ENCODE results near the gene JUN.

Gene JUN

GRCh38 chr1:58799650-58800049 is 15.8 kb upstream of the JUN start:
- Histone ChIP-seq H3K9me3 (ENCODE audit: insufficient read depth, low read length) (no peaks in the 10 kb centered on the region), H3K4me3 (ENCODE audit: insufficient read depth, low read length, poor library complexity, severe bottlenecking) (no peak overlapping the region), H3K4me2 (ENCODE audit: low read depth, low read length, poor library complexity, severe bottlenecking) (no peak overlapping the region), H3K9me2 (replicated peaks; ENCODE audit: insufficient read depth, low read length) (no peaks in the 10 kb centered on the region), H4K20me1 (ENCODE audit: low read depth, low read length) (no peaks in the 10 kb centered on the region), H3K27ac (ENCODE audit: low read depth, low read length) (no peak overlapping the region), H3F3A (ENCODE audit: insufficient read depth) (no peaks in the 10 kb centered on the region), H3K27me3 (ENCODE audit: low read length) (no peaks in the 10 kb centered on the region), H3K9ac (ENCODE audit: low read length) (no peak overlapping the region), H3K79me2 (ENCODE audit: insufficient read depth, low read length) (no peaks in the 10 kb centered on the region), H2AFZ (ENCODE audit: low read depth, low read length, severe bottlenecking) (no peak overlapping the region), H3K36me3 (ENCODE audit: low read length) (no peaks in the 10 kb centered on the region)
- no peak for TF ChIP-seq EZH2phosphoT487 (conservative IDR thresholded peaks at IDR 0.05; ENCODE audit: low read length)
- TF ChIP-seq, protein P1, sequence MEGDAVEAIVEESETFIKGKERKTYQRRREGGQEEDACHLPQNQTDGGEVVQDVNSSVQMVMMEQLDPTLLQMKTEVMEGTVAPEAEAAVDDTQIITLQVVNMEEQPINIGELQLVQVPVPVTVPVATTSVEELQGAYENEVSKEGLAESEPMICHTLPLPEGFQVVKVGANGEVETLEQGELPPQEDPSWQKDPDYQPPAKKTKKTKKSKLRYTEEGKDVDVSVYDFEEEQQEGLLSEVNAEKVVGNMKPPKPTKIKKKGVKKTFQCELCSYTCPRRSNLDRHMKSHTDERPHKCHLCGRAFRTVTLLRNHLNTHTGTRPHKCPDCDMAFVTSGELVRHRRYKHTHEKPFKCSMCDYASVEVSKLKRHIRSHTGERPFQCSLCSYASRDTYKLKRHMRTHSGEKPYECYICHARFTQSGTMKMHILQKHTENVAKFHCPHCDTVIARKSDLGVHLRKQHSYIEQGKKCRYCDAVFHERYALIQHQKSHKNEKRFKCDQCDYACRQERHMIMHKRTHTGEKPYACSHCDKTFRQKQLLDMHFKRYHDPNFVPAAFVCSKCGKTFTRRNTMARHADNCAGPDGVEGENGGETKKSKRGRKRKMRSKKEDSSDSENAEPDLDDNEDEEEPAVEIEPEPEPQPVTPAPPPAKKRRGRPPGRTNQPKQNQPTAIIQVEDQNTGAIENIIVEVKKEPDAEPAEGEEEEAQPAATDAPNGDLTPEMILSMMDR (IDR thresholded peaks at IDR 0.05; ENCODE audit: insufficient read depth, low read length, poor library complexity, severe bottlenecking), result no peak

DNA sequence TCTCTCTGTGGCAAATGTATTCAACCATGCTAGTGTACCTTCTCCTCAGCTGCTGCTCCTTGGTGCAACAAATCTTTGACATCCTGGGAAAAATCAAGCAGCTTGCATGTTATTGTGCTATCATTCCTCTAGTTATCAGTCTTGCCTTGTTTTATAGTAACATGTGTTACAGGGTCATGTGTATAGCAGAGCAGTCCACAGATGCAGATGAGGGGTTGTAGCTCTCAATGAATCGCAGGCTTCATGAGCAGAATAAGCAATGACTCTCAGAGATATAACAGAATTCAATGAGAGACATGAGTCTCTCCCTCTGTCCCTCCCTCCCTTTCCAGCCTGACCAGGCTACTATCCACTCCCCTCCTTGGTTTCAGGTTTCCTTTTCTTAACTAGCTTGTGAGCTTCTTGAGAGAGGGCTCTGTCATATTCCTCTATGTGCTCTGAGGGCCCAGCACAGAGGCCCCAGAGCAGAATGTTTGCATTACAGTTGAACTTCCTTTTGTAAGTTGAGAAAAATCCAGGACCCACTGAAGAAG is 15.1 kb upstream of the JUN start:
- H3K36me3 ChIP-seq (ENCODE audit: low read length), result no peaks in the 10 kb centered on the region
- no peak overlapping the region for H3K4me3 ChIP-seq (ENCODE audit: insufficient read depth, low read length, poor library complexity, severe bottlenecking)
- H4K20me1 ChIP-seq (ENCODE audit: low read depth, low read length), result no peaks in the 10 kb centered on the region
- no peaks in the 10 kb centered on the region for H3K9me3 ChIP-seq (ENCODE audit: insufficient read depth, low read length)
- no peak overlapping the region for H3K9ac ChIP-seq (ENCODE audit: low read length)
- no peaks in the 10 kb centered on the region for H3F3A ChIP-seq (ENCODE audit: insufficient read depth)
- H3K9me2 ChIP-seq (replicated peaks; ENCODE audit: insufficient read depth, low read length), result no peaks in the 10 kb centered on the region
- no peak overlapping the region for H3K4me2 ChIP-seq (ENCODE audit: low read depth, low read length, poor library complexity, severe bottlenecking)
- H2AFZ ChIP-seq (ENCODE audit: low read depth, low read length, severe bottlenecking), result no peak overlapping the region
- no peaks in the 10 kb centered on the region for H3K79me2 ChIP-seq (ENCODE audit: insufficient read depth, low read length)
- no peaks in the 10 kb centered on the region for H3K27me3 ChIP-seq (ENCODE audit: low read length)
- H3K27ac ChIP-seq (ENCODE audit: low read depth, low read length), result no peak overlapping the region
- no peak for TF ChIP-seq EZH2phosphoT487 (conservative IDR thresholded peaks at IDR 0.05; ENCODE audit: low read length)
- TF ChIP-seq, protein P1 (IDR thresholded peaks at IDR 0.05; ENCODE audit: insufficient read depth, low read length, poor library complexity, severe bottlenecking), result no peak

DNA sequence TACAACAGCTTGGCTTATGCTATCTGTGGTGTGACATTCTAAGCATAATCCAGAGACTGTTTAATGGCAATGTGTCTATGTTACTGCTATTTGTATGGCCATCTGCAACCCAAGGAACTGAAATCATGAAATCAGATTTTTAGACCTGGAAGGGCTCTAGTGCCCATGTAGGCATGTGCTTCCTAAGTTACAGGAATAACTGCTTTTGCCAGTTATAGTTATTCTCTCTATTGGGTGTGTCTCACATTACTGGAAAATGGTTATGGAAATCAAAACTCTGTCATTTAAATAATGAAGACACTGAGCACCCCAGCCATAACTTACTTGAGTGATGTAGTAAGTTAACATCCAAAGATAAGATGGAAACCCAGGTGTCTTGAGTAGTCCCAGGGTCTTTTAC is 12.6 kb upstream of the JUN start:
- no peaks in the 10 kb centered on the region for H3K36me3 ChIP-seq (ENCODE audit: low read length)
- no peak overlapping the region for H3K4me3 ChIP-seq (ENCODE audit: insufficient read depth, low read length, poor library complexity, severe bottlenecking)
- H3F3A ChIP-seq (ENCODE audit: insufficient read depth), result no peaks in the 10 kb centered on the region
- TF ChIP-seq EZH2phosphoT487 (conservative IDR thresholded peaks at IDR 0.05; ENCODE audit: low read length), result no peak
- TF ChIP-seq, protein P1 (IDR thresholded peaks at IDR 0.05; ENCODE audit: insufficient read depth, low read length, poor library complexity, severe bottlenecking), result no peak
- H3K9me3 ChIP-seq (ENCODE audit: insufficient read depth, low read length), result no peaks in the 10 kb centered on the region
- H2AFZ ChIP-seq (ENCODE audit: low read depth, low read length, severe bottlenecking), result no peak overlapping the region
- no peak overlapping the region for H3K27ac ChIP-seq (ENCODE audit: low read depth, low read length)
- no peaks in the 10 kb centered on the region for H4K20me1 ChIP-seq (ENCODE audit: low read depth, low read length)
- no peak overlapping the region for H3K4me2 ChIP-seq (ENCODE audit: low read depth, low read length, poor library complexity, severe bottlenecking)
- H3K9me2 ChIP-seq (replicated peaks; ENCODE audit: insufficient read depth, low read length), result no peaks in the 10 kb centered on the region
- H3K9ac ChIP-seq (ENCODE audit: low read length), result no peak overlapping the region
- no peaks in the 10 kb centered on the region for H3K27me3 ChIP-seq (ENCODE audit: low read length)
- H3K79me2 ChIP-seq (ENCODE audit: insufficient read depth, low read length), result no peaks in the 10 kb centered on the region

Data from SU-DHL-6 (cell line).